ENCODE measurements around the gene MBNL1.

DNA sequence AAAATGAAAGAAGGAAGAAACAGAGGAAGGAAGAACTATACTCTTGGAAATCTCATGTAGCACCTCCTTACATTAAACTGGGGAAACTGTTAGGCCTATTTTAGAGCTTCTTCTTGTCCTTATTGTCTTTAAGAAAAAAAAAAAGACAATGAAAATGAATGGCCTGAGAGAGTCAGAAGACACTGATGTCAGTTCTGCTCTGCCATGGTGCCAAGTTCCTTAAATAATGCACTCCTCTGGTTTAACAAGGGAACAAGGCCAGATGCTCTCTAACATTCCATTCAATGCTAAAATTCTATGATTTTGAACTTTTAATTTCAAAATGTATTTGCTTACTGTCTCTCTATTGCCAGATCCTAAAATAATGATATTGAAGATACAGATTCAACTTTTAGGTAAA, 4.4 kb upstream of the MBNL1 start:
- TF ChIP-seq, protein P1, sequence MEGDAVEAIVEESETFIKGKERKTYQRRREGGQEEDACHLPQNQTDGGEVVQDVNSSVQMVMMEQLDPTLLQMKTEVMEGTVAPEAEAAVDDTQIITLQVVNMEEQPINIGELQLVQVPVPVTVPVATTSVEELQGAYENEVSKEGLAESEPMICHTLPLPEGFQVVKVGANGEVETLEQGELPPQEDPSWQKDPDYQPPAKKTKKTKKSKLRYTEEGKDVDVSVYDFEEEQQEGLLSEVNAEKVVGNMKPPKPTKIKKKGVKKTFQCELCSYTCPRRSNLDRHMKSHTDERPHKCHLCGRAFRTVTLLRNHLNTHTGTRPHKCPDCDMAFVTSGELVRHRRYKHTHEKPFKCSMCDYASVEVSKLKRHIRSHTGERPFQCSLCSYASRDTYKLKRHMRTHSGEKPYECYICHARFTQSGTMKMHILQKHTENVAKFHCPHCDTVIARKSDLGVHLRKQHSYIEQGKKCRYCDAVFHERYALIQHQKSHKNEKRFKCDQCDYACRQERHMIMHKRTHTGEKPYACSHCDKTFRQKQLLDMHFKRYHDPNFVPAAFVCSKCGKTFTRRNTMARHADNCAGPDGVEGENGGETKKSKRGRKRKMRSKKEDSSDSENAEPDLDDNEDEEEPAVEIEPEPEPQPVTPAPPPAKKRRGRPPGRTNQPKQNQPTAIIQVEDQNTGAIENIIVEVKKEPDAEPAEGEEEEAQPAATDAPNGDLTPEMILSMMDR (conservative IDR thresholded peaks at IDR 0.05 in 1 of 2, IDR thresholded peaks at IDR 0.05 in 1 of 2; ENCODE audit: extremely low read depth in 1 of 2, insufficient read depth in 1 of 2, low read depth in 1 of 2, low read length in 2 of 2): no peak
- no peak for TF ChIP-seq EZH2 (IDR thresholded peaks at IDR 0.05; ENCODE audit: borderline replicate concordance, low read length)

Measured in mammary epithelial cell (primary cell).